ENCODE results near the gene RNF213. TPM values are rescaled to one million over a fixed set of nuclear protein-coding genes. Genes with fewer than 3 reads are reported as not detected.
"Not testable (repeated sequence)": the region's sequence is repeated elsewhere in the genome, so short reads cannot be mapped to it uniquely, and the experiment has no call there.

Gene RNF213
- total RNA-seq, 1 donor from 2014 or later, result 29.6 TPM

GRCh38 chr17:80397686-80398085 is 137.0 kb downstream of the RNF213 start:
- H3K9me3 Mint-ChIP-seq, result no peaks in the 10 kb centered on the region
- H3K27ac Mint-ChIP-seq (ENCODE audit: unreplicated experiment), result no peak overlapping the region
- no peaks in the 10 kb centered on the region for H3K4me1 Mint-ChIP-seq
- H3K27me3 Mint-ChIP-seq (ENCODE audit: low read depth), result no peaks in the 10 kb centered on the region
- no peak overlapping the region for H3K4me3 Mint-ChIP-seq
- H3K36me3 Mint-ChIP-seq (ENCODE audit: low read depth), result no peaks in the 10 kb centered on the region
- no peak for TF ChIP-seq CTCF (conservative IDR thresholded peaks at IDR 0.05)
- no peak for DNase-seq (ENCODE audit: low read depth, low spot score)

GRCh38 chr17:80401086-80401485 is 140.4 kb downstream of the RNF213 start:
- H3K27ac Mint-ChIP-seq (ENCODE audit: unreplicated experiment); H3K4me3 Mint-ChIP-seq; H3K36me3 Mint-ChIP-seq (ENCODE audit: low read depth); H3K4me1 Mint-ChIP-seq; DNase-seq (ENCODE audit: low read depth, low spot score); H3K27me3 Mint-ChIP-seq (ENCODE audit: low read depth); H3K9me3 Mint-ChIP-seq: not testable (repeated sequence)

DNA sequence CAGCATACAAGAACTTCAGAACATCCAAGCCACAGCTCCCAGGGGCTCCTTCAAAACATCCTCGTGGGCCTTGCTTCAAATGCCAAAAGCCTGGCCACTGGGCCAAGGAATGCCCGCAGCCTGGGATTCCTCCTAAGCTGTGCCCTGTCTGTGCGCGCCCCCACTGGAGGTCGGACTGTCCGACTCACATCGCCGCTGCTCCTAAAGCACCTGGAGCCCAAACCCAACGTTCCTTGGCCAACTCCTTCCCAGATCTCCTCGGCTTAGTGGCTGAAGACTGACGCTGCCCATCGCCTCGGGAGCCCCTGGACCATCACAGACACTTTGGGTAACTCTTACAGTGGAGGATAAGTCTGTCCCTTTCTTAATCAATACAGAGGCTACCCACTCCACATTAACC is 141.4 kb downstream of the RNF213 start:
- not testable (repeated sequence) for H3K4me1 Mint-ChIP-seq; DNase-seq (ENCODE audit: low read depth, low spot score); H3K27me3 Mint-ChIP-seq (ENCODE audit: low read depth); H3K36me3 Mint-ChIP-seq (ENCODE audit: low read depth); H3K9me3 Mint-ChIP-seq; H3K27ac Mint-ChIP-seq (ENCODE audit: unreplicated experiment); H3K4me3 Mint-ChIP-seq

- H3K9me3 Mint-ChIP-seq, result no peaks in the 10 kb centered on the region
- no peak overlapping the region for H3K4me3 Mint-ChIP-seq
- TF ChIP-seq CTCF (conservative IDR thresholded peaks at IDR 0.05), result no peak
- no peak overlapping the region for H3K27ac Mint-ChIP-seq (ENCODE audit: unreplicated experiment)
- H3K36me3 Mint-ChIP-seq (ENCODE audit: low read depth), result no peaks in the 10 kb centered on the region
- no peaks in the 10 kb centered on the region for H3K4me1 Mint-ChIP-seq
- H3K27me3 Mint-ChIP-seq (ENCODE audit: low read depth), result no peaks in the 10 kb centered on the region
- no peak for DNase-seq (ENCODE audit: low read depth, low spot score)
Observed at GRCh38 chr17:80402959-80403358, 142.3 kb downstream of the RNF213 start.

DNA sequence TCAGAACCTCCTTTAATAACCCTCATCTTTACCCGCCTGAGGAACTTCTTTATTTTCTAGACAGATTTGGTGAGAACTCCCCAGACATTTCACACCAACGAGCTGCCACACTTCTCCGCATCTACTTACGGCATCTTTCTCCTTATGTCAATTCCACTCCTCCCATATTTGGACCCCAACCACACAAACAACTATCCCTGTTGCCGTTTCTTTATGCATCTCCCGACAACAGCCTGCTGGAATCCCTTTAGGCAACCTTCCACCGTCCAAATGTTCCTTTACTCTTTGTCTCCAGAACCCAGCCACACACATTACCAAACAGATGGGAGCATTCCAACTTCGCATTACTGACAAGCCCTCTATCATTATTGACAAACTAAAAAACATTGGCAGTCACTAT is 145.5 kb downstream of the RNF213 start:
- DNase-seq (ENCODE audit: low read depth, low spot score), result no peak
- Mint-ChIP-seq H3K27me3 (ENCODE audit: low read depth) (no peaks in the 10 kb centered on the region), H3K4me3 (no peak overlapping the region), H3K27ac (ENCODE audit: unreplicated experiment) (no peak overlapping the region), H3K9me3 (no peaks in the 10 kb centered on the region), H3K36me3 (ENCODE audit: low read depth) (no peaks in the 10 kb centered on the region), H3K4me1 (no peaks in the 10 kb centered on the region)
- TF ChIP-seq CTCF (conservative IDR thresholded peaks at IDR 0.05), result no peak

GRCh38 chr17:80407917-80408316 is 147.3 kb downstream of the RNF213 start:
- not testable (repeated sequence) for H3K27ac Mint-ChIP-seq (ENCODE audit: unreplicated experiment); H3K4me3 Mint-ChIP-seq; DNase-seq (ENCODE audit: low read depth, low spot score); H3K36me3 Mint-ChIP-seq (ENCODE audit: low read depth); H3K4me1 Mint-ChIP-seq; H3K9me3 Mint-ChIP-seq
- peaks cover 13% of the 10 kb centered on the region for H3K27me3 Mint-ChIP-seq (ENCODE audit: low read depth)

- Mint-ChIP-seq H3K9me3 (no peaks in the 10 kb centered on the region), H3K36me3 (ENCODE audit: low read depth) (no peaks in the 10 kb centered on the region), H3K4me1 (peaks cover 7% of the 10 kb centered on the region), H3K4me3 (no peak overlapping the region), H3K27me3 (ENCODE audit: low read depth) (peaks cover 20% of the 10 kb centered on the region), H3K27ac (ENCODE audit: unreplicated experiment) (no peak overlapping the region)
- TF ChIP-seq CTCF (conservative IDR thresholded peaks at IDR 0.05), result no peak
- DNase-seq (ENCODE audit: low read depth, low spot score), result no peak
Observed at GRCh38 chr17:80408872-80409271, 148.2 kb downstream of the RNF213 start.

Measured in neural crest cell (in vitro differentiated cells).